ENCODE measurements around the gene MET.
"Not testable (repeated sequence)": the region's sequence is repeated elsewhere in the genome, so short reads cannot be mapped to it uniquely, and the experiment has no call there.

Gene MET

DNA sequence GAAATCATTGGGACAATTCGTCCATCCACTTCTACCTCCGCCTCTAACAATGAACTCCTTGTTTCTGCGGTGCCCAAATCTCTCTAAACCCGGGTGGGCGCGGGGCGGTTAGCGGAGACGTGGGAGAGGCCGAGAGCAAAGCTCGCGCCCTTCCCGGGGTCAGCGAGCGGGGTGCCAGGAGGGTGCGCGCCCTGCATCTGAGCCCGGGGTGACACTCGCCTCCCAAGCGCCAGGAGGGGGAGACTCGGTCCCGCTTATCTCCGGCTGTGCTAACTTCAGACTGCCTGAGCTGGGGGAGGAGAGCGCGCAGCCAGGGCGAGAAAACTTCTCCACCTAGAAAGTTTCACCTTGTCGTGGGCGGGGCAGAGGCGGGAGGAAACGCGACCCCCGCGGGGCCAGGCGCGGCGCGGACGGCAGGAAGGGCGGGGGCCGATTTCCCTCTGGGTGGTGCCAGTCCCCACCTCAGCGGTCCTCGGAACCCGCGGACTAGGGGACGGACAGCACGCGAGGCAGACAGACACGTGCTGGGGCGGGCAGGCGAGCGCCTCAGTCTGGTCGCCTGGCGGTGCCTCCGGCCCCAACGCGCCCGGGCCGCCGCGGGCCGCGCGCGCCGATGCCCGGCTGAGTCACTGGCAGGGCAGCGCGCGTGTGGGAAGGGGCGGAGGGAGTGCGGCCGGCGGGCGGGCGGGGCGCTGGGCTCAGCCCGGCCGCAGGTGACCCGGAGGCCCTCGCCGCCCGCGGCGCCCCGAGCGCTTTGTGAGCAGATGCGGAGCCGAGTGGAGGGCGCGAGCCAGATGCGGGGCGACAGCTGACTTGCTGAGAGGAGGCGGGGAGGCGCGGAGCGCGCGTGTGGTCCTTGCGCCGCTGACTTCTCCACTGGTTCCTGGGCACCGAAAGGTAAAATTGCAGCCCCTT lies at the start of gene MET:
TSS of gene MET (plus strand) at position 516 of the 915 bp plus-strand sequence. CDS start 26,889 bp downstream, outside the sequence.
- peak; percentile 83 for DNase-seq

GRCh38 chr7:116626886-116627285 lies 45.1 kb upstream of the MET start:
- DNase-seq, result no peak

GRCh38 chr7:116629051-116629463 lies 42.9 kb upstream of the MET start:
- DNase-seq, result no peak

GRCh38 chr7:116630357-116630756 lies 41.6 kb upstream of the MET start:
- DNase-seq, result no peak

- peak; percentile 33 for DNase-seq
Measured at GRCh38 chr7:116630932-116631671, 40.9 kb upstream of the MET start.

GRCh38 chr7:116631676-116632075 lies 40.3 kb upstream of the MET start:
- no peak for DNase-seq

DNA sequence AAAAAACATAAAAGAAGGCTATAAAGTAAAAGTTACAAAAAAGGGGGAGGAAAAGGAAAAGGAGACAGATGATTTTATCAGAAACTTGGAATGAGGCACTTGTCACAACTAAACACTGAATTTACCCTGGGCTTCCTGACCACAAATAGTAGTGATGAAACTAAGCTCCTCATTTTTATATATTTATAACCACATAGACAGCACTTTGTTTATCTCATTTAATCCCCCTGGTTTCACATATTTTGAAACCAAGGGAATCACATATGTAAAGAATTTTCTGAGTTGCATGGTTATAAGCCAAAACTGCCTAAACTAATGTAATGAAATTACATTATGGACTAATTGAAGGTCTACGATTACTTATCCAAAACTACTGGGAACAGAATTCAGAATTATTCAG lies 39.6 kb upstream of the MET start:
- DNase-seq, result no peak

GRCh38 chr7:116633131-116633988 lies 38.6 kb upstream of the MET start:
- DNase-seq, result peak; percentile 20

DNA sequence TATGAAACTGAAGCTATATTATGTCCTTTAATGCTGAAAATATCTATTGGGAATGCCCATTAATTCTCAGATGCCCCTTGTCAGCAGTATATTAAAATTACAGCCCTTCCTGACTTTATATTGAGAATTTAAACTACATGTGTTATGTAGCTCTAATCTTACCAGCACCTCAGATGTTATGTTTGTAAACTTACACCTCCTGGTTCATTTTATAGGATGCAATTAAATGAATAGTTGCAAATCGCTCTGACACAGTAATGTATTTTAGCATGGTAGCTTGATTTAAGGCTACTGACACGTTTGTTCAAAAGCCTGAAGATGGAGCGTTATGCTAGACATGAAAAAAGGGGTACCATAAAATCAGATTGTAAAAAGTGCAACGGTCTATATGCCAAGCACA lies 35.0 kb upstream of the MET start:
- no peak for DNase-seq

DNA sequence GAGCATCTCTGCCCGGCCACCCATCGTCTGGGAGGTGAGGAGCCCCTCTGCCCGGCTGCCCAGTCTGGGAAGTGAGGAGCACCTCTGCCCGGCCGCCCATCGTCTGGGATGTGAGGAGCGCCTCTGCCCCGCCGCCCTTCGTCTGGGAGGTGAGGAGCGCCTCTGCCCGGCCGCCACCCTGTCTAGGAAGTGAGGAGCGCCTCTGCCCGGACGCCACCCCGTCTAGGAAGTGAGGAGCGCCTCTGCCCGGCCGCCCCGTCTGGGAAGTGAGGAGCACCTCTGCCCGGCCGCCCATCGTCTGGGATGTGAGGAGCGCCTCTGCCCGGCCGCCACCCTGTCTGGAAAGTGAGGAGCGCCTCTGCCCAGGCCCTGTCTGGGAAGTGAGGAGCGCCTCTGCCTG lies 33.4 kb upstream of the MET start:
- not testable (repeated sequence) for DNase-seq

DNA sequence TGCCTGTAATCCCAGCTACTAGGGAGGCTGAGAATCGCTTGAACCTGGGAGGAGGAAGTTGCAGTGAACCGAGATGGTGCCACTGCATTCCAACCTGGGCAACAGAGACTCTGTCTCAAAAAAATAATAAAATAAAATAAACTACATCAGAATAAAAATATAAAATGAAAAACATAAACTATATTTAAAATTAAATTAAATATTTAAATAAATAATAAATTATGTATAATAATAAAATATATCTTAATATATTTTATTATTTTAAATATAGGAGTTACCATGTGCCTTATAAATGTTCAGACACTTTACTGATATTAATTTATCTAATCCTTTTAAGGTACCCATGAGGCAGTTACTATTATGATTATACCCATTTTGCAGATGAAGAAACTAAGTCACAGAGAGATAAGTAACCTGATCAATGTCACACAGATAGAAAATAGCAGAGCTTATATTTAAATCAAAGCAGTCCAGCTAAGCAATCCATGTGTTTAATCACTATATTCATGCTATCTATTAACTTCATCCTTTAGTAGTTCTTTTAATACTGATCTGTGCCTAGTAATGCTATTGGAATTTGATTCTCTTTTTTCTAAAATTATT lies 30.3 kb upstream of the MET start:
- DNase-seq, result no peak

DNA sequence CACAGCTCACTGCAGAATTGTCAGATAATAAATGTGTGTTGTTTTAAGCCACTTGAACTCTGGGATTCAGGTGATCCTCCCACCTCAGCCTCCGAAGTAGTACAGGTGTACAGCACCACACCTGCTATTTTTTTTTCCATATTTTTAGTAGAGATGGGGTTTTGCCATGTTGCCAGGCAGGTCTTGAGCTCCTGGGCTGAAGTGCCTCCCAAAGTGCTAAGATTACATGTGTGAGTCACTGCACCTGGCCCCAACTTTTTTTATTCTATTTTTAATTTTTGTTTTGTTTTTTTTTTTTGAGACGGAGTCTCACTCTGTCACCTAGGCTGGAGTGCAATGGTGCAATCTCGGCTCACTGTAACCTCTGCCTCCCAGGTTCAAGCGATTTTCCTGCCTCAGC lies 28.8 kb upstream of the MET start:
- DNase-seq, result not testable (repeated sequence)

GRCh38 chr7:116644628-116645027 lies 27.4 kb upstream of the MET start:
- no peak for DNase-seq

GRCh38 chr7:116647290-116647689 lies 24.7 kb upstream of the MET start:
- DNase-seq, result no peak

DNA sequence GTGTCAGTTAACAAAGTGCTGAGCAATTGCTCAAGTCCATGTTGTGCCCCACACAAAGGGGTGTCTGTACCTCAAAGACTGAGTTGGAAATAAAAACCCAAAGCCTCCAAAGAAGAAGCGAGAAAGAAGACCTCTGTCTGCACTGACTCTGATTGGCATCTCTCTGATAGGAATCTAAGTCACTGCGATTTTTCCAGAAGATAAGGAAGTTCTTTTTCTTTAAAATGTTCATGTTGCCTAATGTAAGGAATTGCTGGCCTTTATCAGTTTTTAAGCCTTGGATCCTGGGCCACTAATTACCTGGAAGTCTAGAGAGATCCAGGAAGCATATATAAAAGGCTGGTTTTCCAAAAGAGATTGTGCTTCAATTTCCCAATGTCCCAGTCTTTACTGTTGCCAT lies 24.1 kb upstream of the MET start:
- DNase-seq, result no peak

DNA sequence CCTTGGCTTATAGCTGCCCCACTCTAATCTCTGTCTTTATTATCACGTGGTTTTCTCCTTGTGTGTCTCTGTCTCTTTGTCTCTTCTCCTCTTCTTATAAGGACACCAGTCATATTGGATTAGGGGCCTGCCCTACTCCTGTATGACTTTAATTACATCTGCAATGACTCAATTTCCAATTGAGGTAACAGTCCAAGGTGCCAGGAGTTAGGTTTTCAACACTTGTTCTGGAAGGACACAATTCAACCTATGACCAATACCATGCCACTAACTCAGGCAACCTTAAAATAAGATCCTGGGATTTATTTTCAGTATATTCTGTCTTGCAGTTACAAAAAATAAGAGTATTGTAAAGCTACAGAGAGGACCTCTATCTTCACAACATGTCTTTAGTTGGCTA lies 21.6 kb upstream of the MET start:
- DNase-seq, result no peak

GRCh38 chr7:116652793-116653192 lies 19.2 kb upstream of the MET start:
- no peak for DNase-seq

DNA sequence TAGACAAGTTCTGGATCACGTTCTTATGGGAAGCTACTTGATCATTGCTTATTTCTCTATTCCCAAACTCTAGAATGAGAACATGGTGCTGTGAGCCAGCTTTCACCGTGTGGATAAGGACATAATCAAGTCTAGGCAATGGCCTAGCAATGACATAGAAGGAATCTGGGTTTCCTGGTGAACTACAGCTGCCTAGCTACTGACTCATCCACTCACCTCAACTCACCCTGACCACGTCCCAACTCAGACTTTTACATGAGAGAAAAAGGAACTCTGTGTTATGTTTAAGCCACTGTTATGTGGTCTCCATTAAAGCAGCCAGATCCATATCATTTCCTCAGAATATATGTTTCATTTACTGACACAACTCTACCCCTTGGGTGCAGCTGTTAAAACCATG lies 18.8 kb upstream of the MET start:
- DNase-seq, result no peak

DNA sequence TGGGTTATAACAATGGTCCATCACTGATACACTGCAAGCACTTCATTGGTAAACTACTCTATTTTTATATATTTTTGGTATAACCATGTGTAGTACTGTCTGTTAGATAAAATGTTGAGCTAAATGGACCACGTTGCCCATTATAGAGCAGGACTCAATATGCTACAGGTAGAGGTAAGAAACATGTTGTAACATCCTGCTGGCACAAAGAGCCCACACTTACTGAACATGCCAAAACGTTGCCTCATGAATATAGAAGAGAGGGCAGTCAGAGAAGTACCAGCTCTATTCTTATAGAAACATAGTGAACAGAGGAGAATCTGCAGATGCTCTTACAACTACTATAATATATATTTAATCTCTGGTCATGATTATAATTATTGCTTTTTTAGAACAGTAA lies 18.4 kb upstream of the MET start:
- DNase-seq, result no peak

- not testable (repeated sequence) for DNase-seq
Measured at GRCh38 chr7:116659248-116659647, 12.7 kb upstream of the MET start.

DNA sequence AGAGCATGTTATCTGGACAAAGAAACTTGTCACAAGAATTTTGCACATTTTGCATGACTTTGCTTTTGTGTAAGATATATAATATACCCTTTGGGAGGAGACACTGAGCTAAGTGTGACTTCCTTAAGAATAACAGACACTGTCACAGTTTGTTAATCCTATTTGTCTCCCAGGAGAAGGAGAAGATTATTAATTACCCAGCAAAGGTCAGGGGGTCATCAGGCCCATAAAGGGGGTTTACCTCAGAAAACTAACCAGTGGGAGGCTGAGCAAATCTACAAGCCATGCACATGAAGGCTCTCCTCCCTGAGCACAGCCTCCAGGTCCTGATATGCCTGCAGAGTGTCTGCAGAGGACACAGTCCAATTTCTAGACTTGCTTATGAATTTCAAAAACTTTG lies 10.1 kb upstream of the MET start:
- no peak for DNase-seq

GRCh38 chr7:116663744-116664143 lies 8.3 kb upstream of the MET start:
- DNase-seq, result no peak
